Loucy (cell line): ENCODE measurements around the gene ARHGAP22.
A peak's percentile ranks its signal among the peaks of the same experiment; 100 is the strongest.

Experiments used
- H2AFZ ChIP-seq: fragments of 200-600 bp; sonication (generic); 2 replicates; pipeline ENCODE4 v1.6.0; 2016; ENCODE audit warnings: antibody characterized with exemption, mild to moderate bottlenecking, low read length, moderate library complexity
- H3F3A ChIP-seq: fragments of 200-600 bp; 2 replicates; pipeline ENCODE4 v1.6.0; 2016; ENCODE audit warnings: antibody characterized with exemption, low read depth, mild to moderate bottlenecking
- H3K27me3 ChIP-seq: fragments of 200-600 bp; sonication (generic); 2 replicates; pipeline ENCODE4 v1.6.1; 2014; ENCODE audit warnings: low read length, mild to moderate bottlenecking; ENCODE audit not compliant: insufficient read depth, poor library complexity, severe bottlenecking
- H3K36me3 ChIP-seq: fragments of 200-600 bp; sonication (generic); 2 replicates; pipeline ENCODE4 v1.6.1; 2016; ENCODE audit warnings: low read length; ENCODE audit not compliant: insufficient read depth
- H3K4me1 ChIP-seq: fragments of 200-600 bp; sonication (generic); 2 replicates; pipeline ENCODE4 v1.5.1; 2014; ENCODE audit warnings: low read length, mild to moderate bottlenecking; ENCODE audit not compliant: insufficient read depth, poor library complexity, severe bottlenecking
- H3K4me2 ChIP-seq: fragments of 200-600 bp; sonication (generic); 2 replicates; pipeline ENCODE4 v1.6.0; 2014; ENCODE audit warnings: antibody characterized with exemption, low read length, low read depth, mild to moderate bottlenecking; ENCODE audit not compliant: poor library complexity, severe bottlenecking
- H3K4me3 ChIP-seq: fragments of 200-600 bp; sonication (generic); 2 replicates; pipeline ENCODE4 v1.5.1; 2014; ENCODE audit warnings: low read length, mild to moderate bottlenecking, mixed read lengths; ENCODE audit not compliant: poor library complexity, severe bottlenecking
- H3K79me2 ChIP-seq: fragments of 200-600 bp; sonication (generic); 2 replicates; pipeline ENCODE4 v1.6.1; 2014; ENCODE audit warnings: low read length; ENCODE audit not compliant: insufficient read depth
- H3K9ac ChIP-seq: fragments of 200-600 bp; sonication (generic); 2 replicates; pipeline ENCODE4 v1.6.0; 2014; ENCODE audit warnings: mild to moderate bottlenecking, low read depth, low read length, moderate library complexity; ENCODE audit not compliant: poor library complexity, severe bottlenecking
- H3K9me2 ChIP-seq: fragments of 200-600 bp; sonication (generic); replicated peaks from 2 replicates; pipeline ENCODE4 v1.6.1; 2016; ENCODE audit warnings: low read depth, low read length, mixed read lengths
- H3K9me3 ChIP-seq: fragments of 200-600 bp; sonication (generic); 2 replicates; pipeline ENCODE4 v1.6.1; 2014; ENCODE audit warnings: mild to moderate bottlenecking, antibody characterized with exemption, low read length, low read depth; ENCODE audit not compliant: insufficient read depth
- H4K20me1 ChIP-seq: fragments of 200-600 bp; sonication (generic); 2 replicates; pipeline ENCODE4 v1.6.0; 2014; ENCODE audit warnings: antibody characterized with exemption, low read length, mild to moderate bottlenecking; ENCODE audit not compliant: insufficient read depth, poor library complexity, severe bottlenecking
- EZH2phosphoT487 ChIP-seq: fragments of 200-600 bp; IDR thresholded peaks from 2 replicates; pipeline ENCODE4 v1.6.1; 2018; ENCODE audit warnings: antibody characterized with exemption, mild to moderate bottlenecking, moderate library complexity, borderline replicate concordance
- TF ChIP-seq, protein P1 (sequence below): fragments of 200-600 bp; sonication (generic); conservative IDR thresholded peaks from 2 replicates; pipeline ENCODE4 v1.5.1; 2014; ENCODE audit warnings: mild to moderate bottlenecking, antibody characterized with exemption, low read length

Gene ARHGAP22

DNA sequence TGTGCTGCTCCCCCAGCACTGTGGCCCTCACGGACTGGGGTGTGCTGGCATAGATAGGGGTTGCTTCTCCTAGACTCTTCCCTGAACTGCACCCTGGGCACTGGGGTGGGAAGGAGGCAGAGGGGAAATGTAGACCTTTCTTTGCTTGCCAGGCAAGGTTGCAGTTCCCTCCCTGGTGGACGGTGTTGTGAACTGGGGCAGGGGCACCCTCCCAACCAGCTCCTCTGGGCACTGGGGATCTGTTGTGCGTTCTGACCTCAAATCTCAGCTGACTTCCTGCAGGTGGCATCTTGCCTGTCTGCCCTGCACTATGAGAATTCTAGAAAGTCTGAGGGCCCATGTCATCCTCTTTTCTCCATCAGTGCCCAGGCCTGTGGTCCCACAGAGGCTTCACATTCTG is 53.9 kb downstream of the ARHGAP22 start:
- Histone ChIP-seq H2AFZ (no peak overlapping the region), H3K27me3 (no peaks in the 10 kb centered on the region), H3K79me2 (no peaks in the 10 kb centered on the region), H3K9me2 (no peaks in the 10 kb centered on the region), H3K4me1 (no peaks in the 10 kb centered on the region), H3K9me3 (no peaks in the 10 kb centered on the region), H3K36me3 (no peaks in the 10 kb centered on the region), H3K9ac (no peak overlapping the region), H3K4me2 (no peak overlapping the region), H3K4me3 (no peak overlapping the region), H4K20me1 (no peaks in the 10 kb centered on the region), H3F3A (no peaks in the 10 kb centered on the region)
- no peak for TF ChIP-seq EZH2phosphoT487
- TF ChIP-seq, protein P1, sequence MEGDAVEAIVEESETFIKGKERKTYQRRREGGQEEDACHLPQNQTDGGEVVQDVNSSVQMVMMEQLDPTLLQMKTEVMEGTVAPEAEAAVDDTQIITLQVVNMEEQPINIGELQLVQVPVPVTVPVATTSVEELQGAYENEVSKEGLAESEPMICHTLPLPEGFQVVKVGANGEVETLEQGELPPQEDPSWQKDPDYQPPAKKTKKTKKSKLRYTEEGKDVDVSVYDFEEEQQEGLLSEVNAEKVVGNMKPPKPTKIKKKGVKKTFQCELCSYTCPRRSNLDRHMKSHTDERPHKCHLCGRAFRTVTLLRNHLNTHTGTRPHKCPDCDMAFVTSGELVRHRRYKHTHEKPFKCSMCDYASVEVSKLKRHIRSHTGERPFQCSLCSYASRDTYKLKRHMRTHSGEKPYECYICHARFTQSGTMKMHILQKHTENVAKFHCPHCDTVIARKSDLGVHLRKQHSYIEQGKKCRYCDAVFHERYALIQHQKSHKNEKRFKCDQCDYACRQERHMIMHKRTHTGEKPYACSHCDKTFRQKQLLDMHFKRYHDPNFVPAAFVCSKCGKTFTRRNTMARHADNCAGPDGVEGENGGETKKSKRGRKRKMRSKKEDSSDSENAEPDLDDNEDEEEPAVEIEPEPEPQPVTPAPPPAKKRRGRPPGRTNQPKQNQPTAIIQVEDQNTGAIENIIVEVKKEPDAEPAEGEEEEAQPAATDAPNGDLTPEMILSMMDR = no peak

DNA sequence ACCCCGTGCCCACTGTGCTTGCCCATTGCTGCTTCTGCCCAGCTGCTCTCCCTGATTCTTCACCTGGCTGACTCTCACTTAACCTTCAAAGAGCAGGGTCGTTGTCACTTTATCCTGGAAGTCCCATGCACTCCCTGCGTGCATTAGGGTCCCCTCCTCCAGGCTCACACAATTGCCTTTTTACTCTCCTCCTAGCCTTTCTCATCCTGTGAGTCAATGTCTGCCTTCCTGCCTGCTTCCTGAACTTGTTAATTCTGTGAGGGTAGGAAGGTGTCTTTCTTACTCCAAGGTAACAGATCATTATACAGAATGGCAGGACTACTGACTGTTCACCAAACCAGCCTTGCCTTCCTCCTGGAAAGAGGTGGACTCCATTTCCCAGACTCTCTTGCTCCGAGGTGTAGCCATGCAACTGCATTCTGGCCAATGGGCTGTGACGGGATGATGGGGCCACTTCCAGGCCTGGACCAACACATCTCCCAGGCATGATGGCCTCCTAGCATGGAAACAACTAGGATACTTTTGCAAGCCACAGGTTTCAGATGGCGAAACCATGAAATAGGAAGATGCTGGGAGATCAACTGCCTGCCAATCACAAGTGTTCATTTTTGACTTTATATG is 54.7 kb downstream of the ARHGAP22 start:
- Histone ChIP-seq H3K9ac (no peak overlapping the region), H3K4me3 (no peak overlapping the region)

DNA sequence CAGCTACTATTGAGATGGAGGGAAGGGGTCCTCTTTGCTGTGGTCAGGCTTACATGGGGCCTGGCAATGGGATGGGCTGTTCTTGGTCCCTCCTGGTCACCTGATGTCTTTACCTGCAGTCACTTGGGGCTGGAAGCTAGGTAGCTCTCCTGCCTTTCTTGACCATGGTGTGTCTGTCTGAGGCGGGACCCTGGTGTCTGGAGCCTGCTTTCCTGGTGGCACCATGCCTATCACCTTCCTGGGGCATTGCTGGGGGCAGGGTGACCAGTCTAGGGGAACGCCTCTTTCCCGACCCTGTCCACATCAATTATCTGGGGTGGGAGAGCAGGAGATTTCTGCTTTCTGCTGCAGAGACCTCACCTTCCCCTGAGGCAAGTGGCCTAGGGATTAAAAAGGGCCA is 55.6 kb downstream of the ARHGAP22 start:
- no peaks in the 10 kb centered on the region for H3K79me2 ChIP-seq
- H3K4me3 ChIP-seq = no peak overlapping the region
- no peaks in the 10 kb centered on the region for H3K9me2 ChIP-seq
- H3K4me2 ChIP-seq = no peak overlapping the region
- H3K27me3 ChIP-seq = no peaks in the 10 kb centered on the region
- no peak overlapping the region for H3K9ac ChIP-seq
- no peaks in the 10 kb centered on the region for H3K36me3 ChIP-seq
- H3F3A ChIP-seq = no peaks in the 10 kb centered on the region
- no peaks in the 10 kb centered on the region for H3K9me3 ChIP-seq
- TF ChIP-seq EZH2phosphoT487 = no peak
- TF ChIP-seq, protein P1 = no peak
- no peaks in the 10 kb centered on the region for H3K4me1 ChIP-seq
- no peak overlapping the region for H2AFZ ChIP-seq
- H4K20me1 ChIP-seq = no peaks in the 10 kb centered on the region

More for the DNA sequence above, 54.7 kb downstream of the ARHGAP22 start:
- no peaks in the 10 kb centered on the region for H3K4me1 ChIP-seq
- peak overlapping the region; percentile 9; the same call in 1 of the 2 replicates for H2AFZ ChIP-seq
- no peaks in the 10 kb centered on the region for H3K36me3 ChIP-seq
- no peaks in the 10 kb centered on the region for H4K20me1 ChIP-seq
- TF ChIP-seq, protein P1 = no peak
- TF ChIP-seq EZH2phosphoT487 = no peak
- H3K4me2 ChIP-seq = no peak overlapping the region
- no peaks in the 10 kb centered on the region for H3K79me2 ChIP-seq
- H3K9me2 ChIP-seq = no peaks in the 10 kb centered on the region
- H3K27me3 ChIP-seq = no peaks in the 10 kb centered on the region
- H3K9me3 ChIP-seq = no peaks in the 10 kb centered on the region
- no peaks in the 10 kb centered on the region for H3F3A ChIP-seq
